ENCODE measurements around the gene PNMA5.

The PNMA5 gene

GRCh38 chrX:152941328-152942076, 52.4 kb downstream of the PNMA5 start:
- Histone ChIP-seq H3K4me3 (replicated peaks; ENCODE audit: low read depth, low read length) (peak overlapping the region; percentile 71), H3K27me3 (replicated peaks; ENCODE audit: control insufficient read depth, insufficient read depth, low read length) (no peaks in the 10 kb centered on the region), H3K36me3 (ENCODE audit: control insufficient read depth, insufficient read depth, low read length) (no peaks in the 10 kb centered on the region)
- peak; percentile 78 for TF ChIP-seq CTCF (IDR thresholded peaks at IDR 0.05; ENCODE audit: insufficient read depth, low read length, poor library complexity, severe bottlenecking)
- peak; percentile 92 for DNase-seq (ENCODE audit: extremely low read depth, insufficient read length)

Measured in GM06990 (cell line).